Omental fat pad (tissue), 4 donors: ENCODE results near the gene ANXA6. TPM values are rescaled to one million over a fixed set of nuclear protein-coding genes. Genes with fewer than 3 reads are reported as not detected.

Experiments
- ATAC-seq: fragments of 150-250 bp; one replicate; pipeline ENCODE4 v1.9.1; 2016; ENCODE audit warnings: mild to moderate bottlenecking, moderate library complexity; ENCODE audit not compliant: low FRiP score
- DNase-seq: peaks from one replicate; pipeline ENCODE4 v3.0.0-alpha.2; 2019; ENCODE audit warnings: low spot score
- total RNA-seq, 4 donors: library from RNA; depleted of rRNA; stranded (reverse); fragments of >200 nt; gene quantifications; one replicate each; pipeline ENCODE4 v1.1.0, GENCODE V29; 2016
- TF ChIP-seq, protein P1 (sequence below), 3 donors: fragments of 450-650 bp; IDR thresholded peaks; one replicate each; pipeline ENCODE4 v1.5.1; 2016 to 2017; ENCODE audit warnings: antibody characterized with exemption in 3 of 3, mild to moderate bottlenecking in 3 of 3, moderate library complexity in 2 of 3

Gene ANXA6
- total RNA-seq, 4 donors from 2014 or later: 216 to 505 (median 379) TPM

DNA sequence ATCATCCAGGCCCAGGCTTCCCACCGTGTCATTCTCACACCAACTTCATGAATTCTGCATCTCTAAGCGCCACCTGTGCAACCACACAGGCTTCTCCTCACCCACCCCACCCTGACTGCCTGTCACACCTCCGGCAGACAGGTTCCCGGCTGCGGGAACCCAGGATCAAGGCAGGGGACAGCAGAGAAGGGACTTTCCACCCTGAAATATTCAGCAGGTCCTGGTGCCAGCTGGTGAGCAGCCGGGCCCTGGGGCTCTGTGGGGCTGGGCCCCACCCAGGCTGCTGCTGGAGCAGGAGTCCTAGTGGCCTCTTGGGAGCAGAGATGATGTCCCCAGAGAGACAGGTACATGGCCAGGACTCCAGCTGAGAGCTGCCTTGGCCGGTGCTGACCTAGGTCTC is 12.7 kb downstream of the ANXA6 start:
- no peak for DNase-seq
- TF ChIP-seq, protein P1, sequence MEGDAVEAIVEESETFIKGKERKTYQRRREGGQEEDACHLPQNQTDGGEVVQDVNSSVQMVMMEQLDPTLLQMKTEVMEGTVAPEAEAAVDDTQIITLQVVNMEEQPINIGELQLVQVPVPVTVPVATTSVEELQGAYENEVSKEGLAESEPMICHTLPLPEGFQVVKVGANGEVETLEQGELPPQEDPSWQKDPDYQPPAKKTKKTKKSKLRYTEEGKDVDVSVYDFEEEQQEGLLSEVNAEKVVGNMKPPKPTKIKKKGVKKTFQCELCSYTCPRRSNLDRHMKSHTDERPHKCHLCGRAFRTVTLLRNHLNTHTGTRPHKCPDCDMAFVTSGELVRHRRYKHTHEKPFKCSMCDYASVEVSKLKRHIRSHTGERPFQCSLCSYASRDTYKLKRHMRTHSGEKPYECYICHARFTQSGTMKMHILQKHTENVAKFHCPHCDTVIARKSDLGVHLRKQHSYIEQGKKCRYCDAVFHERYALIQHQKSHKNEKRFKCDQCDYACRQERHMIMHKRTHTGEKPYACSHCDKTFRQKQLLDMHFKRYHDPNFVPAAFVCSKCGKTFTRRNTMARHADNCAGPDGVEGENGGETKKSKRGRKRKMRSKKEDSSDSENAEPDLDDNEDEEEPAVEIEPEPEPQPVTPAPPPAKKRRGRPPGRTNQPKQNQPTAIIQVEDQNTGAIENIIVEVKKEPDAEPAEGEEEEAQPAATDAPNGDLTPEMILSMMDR (IDR thresholded peaks at IDR 0.05): no peak
- no peak for ATAC-seq

DNA sequence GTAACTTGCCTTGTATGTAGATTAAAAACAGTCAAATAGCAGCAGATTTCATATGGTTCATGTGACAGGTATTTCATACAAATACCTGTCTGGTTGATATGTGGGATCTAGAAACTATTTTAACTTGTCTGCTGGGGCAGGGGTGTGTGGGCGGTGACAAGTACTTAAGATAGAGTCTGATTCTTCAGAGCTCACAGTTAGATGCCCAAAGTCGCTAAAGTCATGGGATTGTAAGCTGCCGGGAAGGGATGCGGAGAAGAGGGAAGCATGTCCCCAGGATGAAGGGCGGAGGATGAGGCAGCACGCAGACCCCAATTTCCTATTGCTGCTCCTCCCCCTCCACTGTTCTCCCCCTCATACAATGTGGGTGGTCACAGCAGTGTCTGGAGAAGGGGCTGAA is 13.3 kb downstream of the ANXA6 start:
- TF ChIP-seq, protein P1 (IDR thresholded peaks at IDR 0.05): no peak
- DNase-seq (no peak), ATAC-seq (no peak)

DNA sequence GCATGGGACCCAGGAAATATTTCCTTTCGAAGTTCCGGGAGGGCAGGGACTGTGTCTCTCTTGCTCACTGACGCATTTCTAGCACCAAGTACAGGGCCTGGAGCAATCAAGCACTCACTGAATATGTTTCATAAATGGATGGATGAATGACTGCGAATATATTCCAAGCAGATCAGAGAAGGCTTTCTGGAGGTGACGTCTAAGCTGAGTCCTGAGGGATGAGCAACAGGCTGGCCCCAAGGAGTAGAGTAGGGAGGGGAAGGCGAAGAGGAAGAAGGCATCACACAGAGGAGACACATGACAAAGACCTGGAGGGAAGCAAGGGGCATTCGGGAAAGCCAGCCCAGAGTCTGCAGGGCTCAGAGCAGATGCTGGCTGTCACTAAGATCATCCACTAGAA is 13.9 kb downstream of the ANXA6 start:
- DNase-seq (no peak), ATAC-seq (no peak)
- TF ChIP-seq, protein P1 (IDR thresholded peaks at IDR 0.05): no peak

DNA sequence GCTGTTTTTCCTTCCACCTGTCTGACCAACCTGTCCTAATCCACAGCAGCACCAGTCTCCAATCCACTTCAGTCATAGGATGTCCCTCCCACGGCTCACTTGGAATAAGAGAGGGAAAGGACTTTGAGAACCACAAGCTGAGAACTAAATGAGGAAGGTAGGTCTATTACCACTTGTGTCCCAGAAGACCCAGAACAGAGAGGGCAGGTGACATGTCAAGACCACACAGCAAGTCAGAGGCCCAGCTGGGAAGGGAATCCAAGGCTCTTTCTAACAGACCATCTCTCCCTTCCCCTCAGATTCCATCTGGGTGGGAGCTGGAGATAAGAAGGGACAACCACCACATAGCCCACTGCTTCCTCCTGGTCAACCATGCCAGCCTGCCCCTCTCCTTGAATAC is 14.6 kb downstream of the ANXA6 start:
- DNase-seq: no peak
- TF ChIP-seq, protein P1 (IDR thresholded peaks at IDR 0.05): no peak
- ATAC-seq: no peak

DNA sequence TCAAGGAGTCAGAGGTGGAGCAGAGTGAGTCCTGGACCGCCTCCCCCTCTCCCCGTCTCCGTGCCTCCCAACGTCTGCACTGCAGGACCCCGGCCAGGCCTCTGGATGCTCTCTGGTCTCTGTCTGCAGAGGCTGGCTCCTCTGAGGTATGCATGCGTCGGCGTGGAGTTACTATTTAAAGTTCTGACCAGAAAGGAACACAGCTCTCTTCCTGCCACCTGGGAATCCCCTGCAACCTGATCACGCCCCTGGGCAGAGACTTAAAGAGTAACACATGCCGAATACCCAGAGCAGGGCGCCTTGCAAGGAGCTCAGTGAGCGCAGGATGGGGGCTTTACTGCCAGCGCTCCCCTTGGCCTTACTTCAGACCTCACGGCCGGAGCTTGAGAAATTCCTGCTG is 16.0 kb downstream of the ANXA6 start:
- ATAC-seq (no peak), DNase-seq (no peak)

DNA sequence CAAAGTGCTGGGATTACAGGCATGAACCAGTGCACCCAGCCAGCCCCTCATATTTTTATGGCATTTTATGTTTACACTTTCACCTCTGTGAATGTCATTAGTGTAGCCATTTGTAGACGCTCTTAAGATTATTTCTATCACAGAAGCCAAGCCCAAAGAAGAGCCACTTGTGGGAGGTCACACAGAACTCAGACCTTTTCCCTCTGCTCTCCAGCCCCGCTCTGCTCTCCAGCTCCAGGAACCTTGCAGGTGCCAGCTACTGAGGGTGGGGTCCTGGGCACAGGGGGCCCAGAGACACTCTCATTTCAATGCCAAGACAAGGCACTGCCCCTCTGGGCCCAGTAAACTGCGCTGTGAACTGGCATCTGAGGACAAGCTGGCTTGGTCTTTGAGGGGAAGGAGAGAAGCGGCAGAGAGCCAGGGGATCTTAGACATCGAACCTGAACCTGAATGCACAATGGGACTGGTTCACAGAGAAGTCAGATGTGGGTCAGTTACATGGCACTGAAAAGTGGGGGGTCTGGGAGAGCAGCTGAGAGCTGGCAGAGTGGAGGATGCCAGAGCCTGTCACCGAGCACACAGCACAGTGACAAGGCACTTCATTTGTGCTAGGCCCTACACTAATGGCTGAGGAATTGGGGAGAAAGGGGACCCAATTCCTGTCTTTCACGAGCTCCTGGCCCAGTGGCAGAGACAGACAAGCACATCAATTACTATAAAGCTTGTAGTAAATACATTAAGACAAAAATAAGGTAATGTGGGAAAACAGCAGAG is 16.7 kb downstream of the ANXA6 start:
- DNase-seq (no peak), ATAC-seq (no peak)
- TF ChIP-seq, protein P1 (IDR thresholded peaks at IDR 0.05): no peak

More for the DNA sequence above, 16.0 kb downstream of the ANXA6 start:
- TF ChIP-seq, protein P1 (IDR thresholded peaks at IDR 0.05): no peak

DNA sequence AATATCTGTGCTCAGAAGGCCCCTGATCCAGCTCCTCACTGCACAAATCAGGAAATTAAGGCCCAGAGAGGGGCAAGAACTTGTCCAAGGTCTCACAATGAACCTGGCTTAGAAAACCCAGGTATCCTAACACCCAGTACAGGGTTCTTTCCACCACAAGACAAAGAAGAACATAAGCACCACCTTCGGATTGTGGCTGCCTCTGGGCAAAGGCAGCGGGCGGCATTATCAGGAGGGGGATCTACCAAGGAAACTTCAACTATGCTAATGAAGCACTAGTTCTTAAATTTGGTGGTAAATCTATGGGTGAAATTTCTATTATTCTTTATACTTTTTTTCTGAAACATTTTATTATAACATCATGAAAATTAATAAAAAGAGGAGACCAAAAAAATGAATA is 17.9 kb downstream of the ANXA6 start:
- ATAC-seq (no peak), DNase-seq (no peak)

More for the DNA sequence above, 17.9 kb downstream of the ANXA6 start:
- TF ChIP-seq, protein P1 (IDR thresholded peaks at IDR 0.05): no peak
